Prostate gland (tissue), 2 donors: Measurements from ENCODE around the gene RCAN2.

Source experiments
- POLR2A ChIP-seq: fragments of 450-650 bp; IDR thresholded peaks from one replicate; pipeline ENCODE4 v1.6.1; 2016; ENCODE audit warnings: antibody characterized with exemption, mild to moderate bottlenecking
- POLR2AphosphoS5 ChIP-seq: sonication (generic); formaldehyde crosslinking; IDR thresholded peaks from one replicate; pipeline ENCODE4 v1.6.1; 2017; ENCODE audit warnings: antibody characterized with exemption
- TF ChIP-seq, protein P1 (sequence below), 4 experiments: fragments of 200-600 bp in 2 of 4; fragments of 450-650 bp in 2 of 4; sonication (generic) in 2 of 4; IDR thresholded peaks; 1 replicate in 3 of 4; 2 replicates in 1 of 4; pipeline ENCODE4 v1.5.1; 2016 to 2019; ENCODE audit warnings: antibody characterized with exemption in 4 of 4, mild to moderate bottlenecking in 2 of 4, moderate library complexity in 2 of 4

DNA sequence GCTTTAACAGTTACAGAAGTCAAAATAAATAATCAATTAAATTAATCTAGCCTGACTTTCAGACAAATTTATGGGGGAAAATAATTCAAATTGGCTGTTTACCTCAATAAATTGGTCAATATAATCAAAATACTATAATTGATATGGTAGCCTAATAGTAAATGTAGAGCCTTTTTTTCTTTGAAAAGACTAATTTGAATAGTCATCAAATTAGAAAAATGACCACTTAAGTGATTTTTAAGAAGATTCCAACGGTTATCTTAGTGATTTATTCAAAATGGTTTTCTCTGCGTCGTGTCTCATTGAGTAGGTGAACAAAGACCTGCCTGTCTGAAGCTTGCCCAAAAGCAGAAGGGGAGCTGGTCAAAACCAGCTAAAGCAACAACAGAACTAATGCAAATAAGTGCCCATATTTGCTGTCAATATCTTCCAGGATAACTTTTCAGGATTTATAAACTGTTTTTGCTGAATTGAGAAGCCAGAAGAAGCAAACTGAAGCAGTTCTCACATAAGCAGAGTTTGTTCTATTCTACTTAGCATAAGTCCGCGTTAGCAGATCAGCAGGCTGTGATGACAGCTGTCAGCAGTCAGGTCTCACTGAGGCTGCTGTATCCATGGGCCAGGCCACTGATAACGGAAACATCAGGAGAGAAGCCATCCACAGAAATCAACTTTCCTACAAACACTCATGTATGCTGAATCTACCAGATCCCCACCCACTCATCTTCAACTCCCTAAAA is 7.0 kb downstream of the RCAN2 start:
- TF ChIP-seq POLR2A (no peak), POLR2AphosphoS5 (no peak)
- TF ChIP-seq, protein P1, sequence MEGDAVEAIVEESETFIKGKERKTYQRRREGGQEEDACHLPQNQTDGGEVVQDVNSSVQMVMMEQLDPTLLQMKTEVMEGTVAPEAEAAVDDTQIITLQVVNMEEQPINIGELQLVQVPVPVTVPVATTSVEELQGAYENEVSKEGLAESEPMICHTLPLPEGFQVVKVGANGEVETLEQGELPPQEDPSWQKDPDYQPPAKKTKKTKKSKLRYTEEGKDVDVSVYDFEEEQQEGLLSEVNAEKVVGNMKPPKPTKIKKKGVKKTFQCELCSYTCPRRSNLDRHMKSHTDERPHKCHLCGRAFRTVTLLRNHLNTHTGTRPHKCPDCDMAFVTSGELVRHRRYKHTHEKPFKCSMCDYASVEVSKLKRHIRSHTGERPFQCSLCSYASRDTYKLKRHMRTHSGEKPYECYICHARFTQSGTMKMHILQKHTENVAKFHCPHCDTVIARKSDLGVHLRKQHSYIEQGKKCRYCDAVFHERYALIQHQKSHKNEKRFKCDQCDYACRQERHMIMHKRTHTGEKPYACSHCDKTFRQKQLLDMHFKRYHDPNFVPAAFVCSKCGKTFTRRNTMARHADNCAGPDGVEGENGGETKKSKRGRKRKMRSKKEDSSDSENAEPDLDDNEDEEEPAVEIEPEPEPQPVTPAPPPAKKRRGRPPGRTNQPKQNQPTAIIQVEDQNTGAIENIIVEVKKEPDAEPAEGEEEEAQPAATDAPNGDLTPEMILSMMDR (IDR thresholded peaks at IDR 0.05): no peak
